Measurements from ENCODE around the gene USP33.
"Not testable (repeated sequence)": the region's sequence is repeated elsewhere in the genome, so short reads cannot be mapped to it uniquely, and the experiment has no call there.

Gene USP33

GRCh38 chr1:77796695-77797405, 37.2 kb upstream of the USP33 start:
- H3K23ac ChIP-seq (ENCODE audit: low read length in 2 of 2): no peak overlapping the region
- no peak overlapping the region for H4K8ac ChIP-seq (ENCODE audit: low read length)
- H2AFZ ChIP-seq (ENCODE audit: low read depth, low read length): no peak overlapping the region
- H3K9me3 ChIP-seq (ENCODE audit: control insufficient read depth, low read length): no peaks in the 10 kb centered on the region
- H3K27me3 ChIP-seq (ENCODE audit: control insufficient read depth in 1 of 2, insufficient read depth in 1 of 2, low read length in 2 of 2): no peaks in the 10 kb centered on the region
- H3K18ac ChIP-seq (ENCODE audit: low read depth in 1 of 2, low read length in 2 of 2): no peak overlapping the region
- H2BK12ac ChIP-seq (ENCODE audit: low read length in 2 of 2): no peak overlapping the region
- H3K4me3 ChIP-seq (ENCODE audit: insufficient read depth in 1 of 2, low read depth in 1 of 2, low read length in 2 of 2): no peak overlapping the region
- H3K14ac ChIP-seq (ENCODE audit: low read length in 2 of 2): no peak overlapping the region
- no peak overlapping the region for H3K4me2 ChIP-seq (ENCODE audit: low read length, poor library complexity, severe bottlenecking)
- H4K91ac ChIP-seq (ENCODE audit: low read length): no peak overlapping the region
- H2AK5ac ChIP-seq (ENCODE audit: low read length, severe bottlenecking): no peak overlapping the region
- no peaks in the 10 kb centered on the region for H3K4me1 ChIP-seq (ENCODE audit: control insufficient read depth, insufficient read depth, low read depth, low read length)
- H3K9ac ChIP-seq (ENCODE audit: low read length): no peak overlapping the region
- H3K36me3 ChIP-seq (ENCODE audit: control insufficient read depth in 1 of 2, insufficient read depth in 2 of 2, low read depth in 1 of 2, low read length in 2 of 2): peaks cover 0 to 18% of the 10 kb centered on the region in 2 experiments
- H3K27ac ChIP-seq (ENCODE audit: low read length, poor library complexity, severe bottlenecking): no peak overlapping the region
- no peak overlapping the region for H2BK15ac ChIP-seq (ENCODE audit: low read depth, poor library complexity, severe bottlenecking)
- WGBS: 85% methylated on average over 3 of the region's 5 CpGs
- H2BK120ac ChIP-seq (ENCODE audit: low read depth, low read length): no peak overlapping the region
- H2BK5ac ChIP-seq (ENCODE audit: low read depth, low read length, poor library complexity, severe bottlenecking): no peak overlapping the region
- peaks cover 19% of the 10 kb centered on the region for H3K79me1 ChIP-seq (replicated peaks; ENCODE audit: low read length, poor library complexity, severe bottlenecking)
- DNase-seq: no peak
- H3K4ac ChIP-seq (ENCODE audit: low read depth in 1 of 2, low read length in 2 of 2): no peak overlapping the region

- DNase-seq: no peak
- Histone ChIP-seq H2AK5ac (ENCODE audit: low read length, severe bottlenecking) (no peak overlapping the region), H3K4me3 (ENCODE audit: insufficient read depth in 1 of 2, low read depth in 1 of 2, low read length in 2 of 2) (no peak overlapping the region), H2AFZ (ENCODE audit: low read depth, low read length) (no peak overlapping the region), H3K27ac (ENCODE audit: low read length, poor library complexity, severe bottlenecking) (no peak overlapping the region), H2BK12ac (ENCODE audit: low read length in 2 of 2) (no peak overlapping the region), H2BK15ac (ENCODE audit: low read depth, poor library complexity, severe bottlenecking) (no peak overlapping the region), H3K14ac (ENCODE audit: low read length in 2 of 2) (no peak overlapping the region), H3K36me3 (ENCODE audit: control insufficient read depth in 1 of 2, insufficient read depth in 2 of 2, low read depth in 1 of 2, low read length in 2 of 2) (peaks cover 7 to 30% of the 10 kb centered on the region in 2 experiments), H3K4me1 (ENCODE audit: control insufficient read depth, insufficient read depth, low read depth, low read length) (no peaks in the 10 kb centered on the region), H3K79me1 (replicated peaks; ENCODE audit: low read length, poor library complexity, severe bottlenecking) (peaks cover 20% of the 10 kb centered on the region), H4K8ac (ENCODE audit: low read length) (no peak overlapping the region), H4K91ac (ENCODE audit: low read length) (no peak overlapping the region), H3K4me2 (ENCODE audit: low read length, poor library complexity, severe bottlenecking) (no peak overlapping the region), H3K9ac (ENCODE audit: low read length) (no peak overlapping the region), H3K23ac (ENCODE audit: low read length in 2 of 2) (no peak overlapping the region), H3K27me3 (ENCODE audit: control insufficient read depth in 1 of 2, insufficient read depth in 1 of 2, low read length in 2 of 2) (no peaks in the 10 kb centered on the region), H3K18ac (ENCODE audit: low read depth in 1 of 2, low read length in 2 of 2) (peak overlapping the region in 1 of 2 experiments; percentile 18), H3K9me3 (ENCODE audit: control insufficient read depth, low read length) (no peaks in the 10 kb centered on the region), H2BK5ac (ENCODE audit: low read depth, low read length, poor library complexity, severe bottlenecking) (no peak overlapping the region), H3K4ac (ENCODE audit: low read depth in 1 of 2, low read length in 2 of 2) (no peak overlapping the region), H2BK120ac (ENCODE audit: low read depth, low read length) (no peak overlapping the region)
- WGBS: 100% methylated on average over 2 of the region's 3 CpGs
These were observed 34.9 kb upstream of the USP33 start for GRCh38 chr1:77794550-77794949.

GRCh38 chr1:77786093-77786741, 26.6 kb upstream of the USP33 start:
- DNase-seq; H3K14ac ChIP-seq (ENCODE audit: low read length in 2 of 2); H4K91ac ChIP-seq (ENCODE audit: low read length); H3K4me3 ChIP-seq (ENCODE audit: insufficient read depth in 1 of 2, low read depth in 1 of 2, low read length in 2 of 2); H2BK15ac ChIP-seq (ENCODE audit: low read depth, poor library complexity, severe bottlenecking); H2BK12ac ChIP-seq (ENCODE audit: low read length in 2 of 2); H3K27ac ChIP-seq (ENCODE audit: low read length, poor library complexity, severe bottlenecking); H2BK5ac ChIP-seq (ENCODE audit: low read depth, low read length, poor library complexity, severe bottlenecking); H2AFZ ChIP-seq (ENCODE audit: low read depth, low read length); H3K18ac ChIP-seq (ENCODE audit: low read depth in 1 of 2, low read length in 2 of 2); H3K4me2 ChIP-seq (ENCODE audit: low read length, poor library complexity, severe bottlenecking); H3K4me1 ChIP-seq (ENCODE audit: control insufficient read depth, insufficient read depth, low read depth, low read length); H3K4ac ChIP-seq (ENCODE audit: low read depth in 1 of 2, low read length in 2 of 2); H3K9ac ChIP-seq (ENCODE audit: low read length); H3K23ac ChIP-seq (ENCODE audit: low read length in 2 of 2); H2AK5ac ChIP-seq (ENCODE audit: low read length, severe bottlenecking); H3K9me3 ChIP-seq (ENCODE audit: control insufficient read depth, low read length); H2BK120ac ChIP-seq (ENCODE audit: low read depth, low read length); H4K8ac ChIP-seq (ENCODE audit: low read length); H3K27me3 ChIP-seq (ENCODE audit: control insufficient read depth in 1 of 2, insufficient read depth in 1 of 2, low read length in 2 of 2): not testable (repeated sequence)
- H3K36me3 ChIP-seq (ENCODE audit: control insufficient read depth in 1 of 2, insufficient read depth in 2 of 2, low read depth in 1 of 2, low read length in 2 of 2): peaks cover 21 to 62% of the 10 kb centered on the region in 2 experiments
- H3K79me1 ChIP-seq (replicated peaks; ENCODE audit: low read length, poor library complexity, severe bottlenecking): peaks cover 20% of the 10 kb centered on the region
- WGBS: 66% methylated on average over 2 of the region's 2 CpGs

GRCh38 chr1:77783141-77783540, 23.5 kb upstream of the USP33 start:
- H4K91ac ChIP-seq (ENCODE audit: low read length): no peak overlapping the region
- H3K36me3 ChIP-seq (ENCODE audit: control insufficient read depth in 1 of 2, insufficient read depth in 2 of 2, low read depth in 1 of 2, low read length in 2 of 2): peaks cover 14 to 33% of the 10 kb centered on the region in 2 experiments
- H2BK12ac ChIP-seq (ENCODE audit: low read length in 2 of 2): no peak overlapping the region
- peaks cover 18% of the 10 kb centered on the region for H3K79me1 ChIP-seq (replicated peaks; ENCODE audit: low read length, poor library complexity, severe bottlenecking)
- no peaks in the 10 kb centered on the region for H3K27me3 ChIP-seq (ENCODE audit: control insufficient read depth in 1 of 2, insufficient read depth in 1 of 2, low read length in 2 of 2)
- no peaks in the 10 kb centered on the region for H3K9me3 ChIP-seq (ENCODE audit: control insufficient read depth, low read length)
- no peak for DNase-seq
- no peak overlapping the region for H3K14ac ChIP-seq (ENCODE audit: low read length in 2 of 2)
- no peak overlapping the region for H3K23ac ChIP-seq (ENCODE audit: low read length in 2 of 2)
- H2BK120ac ChIP-seq (ENCODE audit: low read depth, low read length): no peak overlapping the region
- no peak overlapping the region for H3K18ac ChIP-seq (ENCODE audit: low read depth in 1 of 2, low read length in 2 of 2)
- 100% methylated on average over 1 of the region's 2 CpGs for WGBS
- no peak overlapping the region for H3K27ac ChIP-seq (ENCODE audit: low read length, poor library complexity, severe bottlenecking)
- no peak overlapping the region for H2BK15ac ChIP-seq (ENCODE audit: low read depth, poor library complexity, severe bottlenecking)
- no peak overlapping the region for H3K4me3 ChIP-seq (ENCODE audit: insufficient read depth in 1 of 2, low read depth in 1 of 2, low read length in 2 of 2)
- H3K4me2 ChIP-seq (ENCODE audit: low read length, poor library complexity, severe bottlenecking): no peak overlapping the region
- no peak overlapping the region for H2AK5ac ChIP-seq (ENCODE audit: low read length, severe bottlenecking)
- no peak overlapping the region for H2BK5ac ChIP-seq (ENCODE audit: low read depth, low read length, poor library complexity, severe bottlenecking)
- no peak overlapping the region for H3K4ac ChIP-seq (ENCODE audit: low read depth in 1 of 2, low read length in 2 of 2)
- no peak overlapping the region for H4K8ac ChIP-seq (ENCODE audit: low read length)
- no peak overlapping the region for H2AFZ ChIP-seq (ENCODE audit: low read depth, low read length)
- H3K4me1 ChIP-seq (ENCODE audit: control insufficient read depth, insufficient read depth, low read depth, low read length): no peaks in the 10 kb centered on the region
- no peak overlapping the region for H3K9ac ChIP-seq (ENCODE audit: low read length)

Measured in mesenchymal stem cell (in vitro differentiated cells and primary cell).